Colonic mucosa (tissue), 4 donors: Measurements from ENCODE around the gene GPR26. TPM values are rescaled to one million over a fixed set of nuclear protein-coding genes. Genes with fewer than 3 reads are reported as not detected.
"Not testable (repeated sequence)": the region's sequence is repeated elsewhere in the genome, so short reads cannot be mapped to it uniquely, and the experiment has no call there.

Experiments used
- DNase-seq: peaks from one replicate; pipeline ENCODE4 v3.0.0-alpha.2; 2020
- H3K27ac ChIP-seq: fragments of 200-600 bp; one replicate; pipeline ENCODE4 v1.8.0; 2021
- H3K27me3 ChIP-seq: fragments of 200-600 bp; one replicate; pipeline ENCODE4 v1.8.0; 2021
- H3K36me3 ChIP-seq: fragments of 200-600 bp; one replicate; pipeline ENCODE4 v1.8.0; 2021
- H3K4me1 ChIP-seq: fragments of 200-600 bp; one replicate; pipeline ENCODE4 v1.8.0; 2021; ENCODE audit warnings: mild to moderate bottlenecking
- H3K4me3 ChIP-seq: fragments of 200-600 bp; one replicate; pipeline ENCODE4 v1.8.0; 2021
- H3K9ac ChIP-seq, 2 donors: one replicate each; pipeline ENCODE4 v1.7.0; 2013; ENCODE audit warnings: control low read depth in 2 of 2, low read depth in 2 of 2, low read length in 2 of 2
- H3K9me3 ChIP-seq: fragments of 200-600 bp; one replicate; pipeline ENCODE4 v1.8.0; 2021
- CTCF ChIP-seq: fragments of 200-600 bp; IDR thresholded peaks from one replicate; pipeline ENCODE4 v1.8.0; 2022; ENCODE audit warnings: antibody characterized with exemption, mild to moderate bottlenecking
- intact Hi-C: fragments of 100-400 bp; cut with DNase I; formaldehyde crosslinking; loops from one replicate; pipeline ENCODE4 v1.14.1; 2022
- total RNA-seq, 2 donors: library from RNA; stranded (reverse); fragmentation: NEBNext Ultra II Directional in 1 of 2; extraction: Animal tissue kit (Norgen Biotek cat#: 25700) in 1 of 2; gene quantifications; one replicate each; pipeline ENCODE4 v1.2.1, GENCODE V29; 2021
- donor health status: healthy.
- donor health status: DM: no; HTN: no; CAD: no.
- donor health status: DM: no; HTN: no; CAD: no.

GPR26 gene
- total RNA-seq, 2 donors from 2014 or later = not detected

- no peaks in the 10 kb centered on the region for H3K9me3 ChIP-seq
- no peak overlapping the region for H3K4me3 ChIP-seq
- H3K36me3 ChIP-seq = no peaks in the 10 kb centered on the region
- intact Hi-C loops = no loop called here
- H3K27ac ChIP-seq = no peak overlapping the region
- H3K9ac ChIP-seq = no peak overlapping the region
- no peak for DNase-seq
- no peaks in the 10 kb centered on the region for H3K4me1 ChIP-seq
- no peaks in the 10 kb centered on the region for H3K27me3 ChIP-seq
- no peak for TF ChIP-seq CTCF
Measured at GRCh38 chr10:123726836-123727235, 60.7 kb downstream of the GPR26 start.

- no peak overlapping the region for H3K9ac ChIP-seq
- no peaks in the 10 kb centered on the region for H3K9me3 ChIP-seq
- TF ChIP-seq CTCF = no peak
- no peaks in the 10 kb centered on the region for H3K36me3 ChIP-seq
- H3K4me3 ChIP-seq = no peak overlapping the region
- no peaks in the 10 kb centered on the region for H3K27me3 ChIP-seq
- intact Hi-C loops = no loop called here
- no peak overlapping the region for H3K27ac ChIP-seq
- no peak for DNase-seq
- no peaks in the 10 kb centered on the region for H3K4me1 ChIP-seq
Measured at GRCh38 chr10:123729523-123729922, 63.4 kb downstream of the GPR26 start.

GRCh38 chr10:123736917-123737316, 70.8 kb downstream of the GPR26 start:
- H3K36me3 ChIP-seq, H3K27me3 ChIP-seq, H3K27ac ChIP-seq, intact Hi-C loops, DNase-seq, H3K9ac ChIP-seq, H3K4me3 ChIP-seq, H3K9me3 ChIP-seq, H3K4me1 ChIP-seq: not testable (repeated sequence)

GRCh38 chr10:123741146-123741545, 75.0 kb downstream of the GPR26 start:
- no peak overlapping the region for H3K9ac ChIP-seq
- TF ChIP-seq CTCF = no peak
- no peaks in the 10 kb centered on the region for H3K9me3 ChIP-seq
- no peaks in the 10 kb centered on the region for H3K4me1 ChIP-seq
- no peaks in the 10 kb centered on the region for H3K36me3 ChIP-seq
- no peak overlapping the region for H3K27ac ChIP-seq
- intact Hi-C loops = loop anchor here (10.0 kb wide), 1 partner anchor 1516 kb away; no protein-coding TSS in a partner anchor
- H3K4me3 ChIP-seq = no peak overlapping the region
- no peaks in the 10 kb centered on the region for H3K27me3 ChIP-seq
- DNase-seq = no peak

- Histone ChIP-seq H3K4me1 (no peaks in the 10 kb centered on the region), H3K27me3 (no peaks in the 10 kb centered on the region), H3K36me3 (no peaks in the 10 kb centered on the region), H3K27ac (no peak overlapping the region), H3K4me3 (no peak overlapping the region), H3K9ac (no peak overlapping the region), H3K9me3 (no peaks in the 10 kb centered on the region)
- no peak for DNase-seq
- TF ChIP-seq CTCF = no peak
- intact Hi-C loops = loop anchor here (10.0 kb wide), 1 partner anchor 1517 kb away; no protein-coding TSS in a partner anchor
Measured at GRCh38 chr10:123741711-123742110, 75.6 kb downstream of the GPR26 start.

GRCh38 chr10:123742751-123743440, 76.7 kb downstream of the GPR26 start:
- no peaks in the 10 kb centered on the region for H3K4me1 ChIP-seq
- no peak for TF ChIP-seq CTCF
- no peak overlapping the region for H3K9ac ChIP-seq
- DNase-seq = no peak
- H3K27me3 ChIP-seq = no peaks in the 10 kb centered on the region
- no peaks in the 10 kb centered on the region for H3K36me3 ChIP-seq
- intact Hi-C loops = loop anchor here (10.0 kb wide), 1 partner anchor 1518 kb away; no protein-coding TSS in a partner anchor
- no peaks in the 10 kb centered on the region for H3K9me3 ChIP-seq
- no peak overlapping the region for H3K4me3 ChIP-seq
- H3K27ac ChIP-seq = no peak overlapping the region
